ENCODE results near the gene GCH1.
"Not testable (repeated sequence)": the region's sequence is repeated elsewhere in the genome, so short reads cannot be mapped to it uniquely, and the experiment has no call there.

- not testable (repeated sequence) for TF ChIP-seq POLR2AphosphoS5 (IDR thresholded peaks at IDR 0.05; ENCODE audit: low read depth, low read length); POLR2A (IDR thresholded peaks at IDR 0.05; ENCODE audit: low read depth, low read length); TAF1 (IDR thresholded peaks at IDR 0.05; ENCODE audit: borderline replicate concordance, low read depth, low read length)
These were observed 6.3 kb upstream of the GCH1 start for GRCh38 chr14:54908973-54909372.
